ENCODE measurements around the gene OTUD5. TPM values are rescaled to one million over a fixed set of nuclear protein-coding genes. Genes with fewer than 3 reads are reported as not detected.

The OTUD5 gene
- total and polyA plus RNA-seq, 7 experiments from 2014 or later, result 17.2 to 95.5 (median 88.2) TPM

- intact Hi-C loops (cut with micrococcal nuclease), result no loop called here
- POLR2A ChIA-PET, result interaction anchor here (0.9 kb wide), 1 partner anchor 41 kb away, joined by 3 read pairs; no protein-coding TSS in a partner anchor
- H3K4me1 Mint-ChIP-seq, result peaks cover 10 to 48% (median 39%) of the 10 kb centered on the region in 7 donors
- Histone ChIP-seq H3K9me3 (ENCODE audit: control insufficient read depth in 2 of 3, low read length in 3 of 3) (no peaks in the 10 kb centered on the region), H3K4me3 (ENCODE audit: low read length) (no peak overlapping the region), H3K27me3 (ENCODE audit: control insufficient read depth in 2 of 2, insufficient read depth in 2 of 2, low read length in 2 of 2) (no peaks in the 10 kb centered on the region), H3K4me1 (ENCODE audit: control insufficient read depth in 2 of 2, insufficient read depth in 2 of 2, low read length in 2 of 2) (peaks cover 9 to 10% of the 10 kb centered on the region in 2 donors), H3K27ac (ENCODE audit: low read depth, low read length) (no peak overlapping the region), H3K36me3 (ENCODE audit: control insufficient read depth in 2 of 3, insufficient read depth in 3 of 3, low read length in 3 of 3) (peaks cover 0 to 27% (median 0%) of the 10 kb centered on the region in 3 experiments)
- H3K4me3 Mint-ChIP-seq, result no peak overlapping the region
- DNase-seq, result no peak
- peaks cover 0 to 3% (median 0%) of the 10 kb centered on the region in 11 donors for H3K9me3 Mint-ChIP-seq
- H3K27me3 Mint-ChIP-seq, result no peaks in the 10 kb centered on the region
- CTCF ChIA-PET, result no interaction called here
- no peak overlapping the region for H3K27ac Mint-ChIP-seq
- peaks cover 4 to 35% (median 22%) of the 10 kb centered on the region in 5 donors for H3K36me3 Mint-ChIP-seq
- no peak for ATAC-seq
Measured at GRCh38 chrX:48999030-48999429, 41.6 kb upstream of the OTUD5 start.

- Histone ChIP-seq H3K4me1 (ENCODE audit: control insufficient read depth in 2 of 2, insufficient read depth in 2 of 2, low read length in 2 of 2) (peaks cover 9 to 10% of the 10 kb centered on the region in 2 donors), H3K36me3 (ENCODE audit: control insufficient read depth in 2 of 3, insufficient read depth in 3 of 3, low read length in 3 of 3) (peaks cover 0 to 33% (median 0%) of the 10 kb centered on the region in 3 experiments), H3K9me3 (ENCODE audit: control insufficient read depth in 2 of 3, low read length in 3 of 3) (no peaks in the 10 kb centered on the region), H3K27me3 (ENCODE audit: control insufficient read depth in 2 of 2, insufficient read depth in 2 of 2, low read length in 2 of 2) (no peaks in the 10 kb centered on the region), H3K27ac (ENCODE audit: low read depth, low read length) (no peak overlapping the region), H3K4me3 (ENCODE audit: low read length) (no peak overlapping the region)
- intact Hi-C loops (cut with micrococcal nuclease), result no loop called here
- DNase-seq, result no peak
- POLR2A ChIA-PET, result interaction anchor here (0.9 kb wide), 1 partner anchor 40 kb away, joined by 3 read pairs; no protein-coding TSS in a partner anchor
- Mint-ChIP-seq H3K9me3 (peaks cover 0 to 3% (median 0%) of the 10 kb centered on the region in 11 donors), H3K4me3 (peak overlapping the region in 2 of 10 donors; percentile 47 to 64), H3K4me1 (peaks cover 10 to 46% (median 36%) of the 10 kb centered on the region in 7 donors), H3K27ac (peak overlapping the region in 4 of 9 donors; percentile 14 to 89 (median 39)), H3K27me3 (no peaks in the 10 kb centered on the region), H3K36me3 (peaks cover 6 to 35% (median 22%) of the 10 kb centered on the region in 5 donors)
- CTCF ChIA-PET, result no interaction called here
- no peak for ATAC-seq
Measured at GRCh38 chrX:48998391-48998790, 41.0 kb upstream of the OTUD5 start.

- Histone ChIP-seq H3K36me3 (ENCODE audit: control insufficient read depth in 2 of 3, insufficient read depth in 3 of 3, low read length in 3 of 3) (peaks cover 0 to 38% (median 0%) of the 10 kb centered on the region in 3 experiments), H3K9me3 (ENCODE audit: control insufficient read depth in 2 of 3, low read length in 3 of 3) (no peaks in the 10 kb centered on the region), H3K4me3 (ENCODE audit: low read length) (no peak overlapping the region), H3K27ac (ENCODE audit: low read depth, low read length) (no peak overlapping the region), H3K27me3 (ENCODE audit: control insufficient read depth in 2 of 2, insufficient read depth in 2 of 2, low read length in 2 of 2) (no peaks in the 10 kb centered on the region), H3K4me1 (ENCODE audit: control insufficient read depth in 2 of 2, insufficient read depth in 2 of 2, low read length in 2 of 2) (peaks cover 9 to 10% of the 10 kb centered on the region in 2 donors)
- Mint-ChIP-seq H3K4me1 (peaks cover 10 to 46% (median 36%) of the 10 kb centered on the region in 7 donors), H3K9me3 (peaks cover 0 to 3% (median 0%) of the 10 kb centered on the region in 11 donors), H3K36me3 (peaks cover 8 to 35% (median 22%) of the 10 kb centered on the region in 5 donors), H3K27ac (peak overlapping the region in 2 of 9 donors; percentile 19 to 89), H3K27me3 (no peaks in the 10 kb centered on the region), H3K4me3 (peak overlapping the region in 1 of 10 donors; percentile 47)
- CTCF ChIA-PET, result no interaction called here
- POLR2A ChIA-PET, result interaction anchor here (0.9 kb wide), 1 partner anchor 40 kb away, joined by 3 read pairs; no protein-coding TSS in a partner anchor
- no peak for DNase-seq
- no peak for ATAC-seq
- intact Hi-C loops (cut with micrococcal nuclease), result no loop called here
Measured at GRCh38 chrX:48997865-48998264, 40.5 kb upstream of the OTUD5 start.

- H3K9me3 Mint-ChIP-seq, result peaks cover 0 to 3% (median 0%) of the 10 kb centered on the region in 11 donors
- POLR2A ChIA-PET, result no interaction called here
- ATAC-seq (no peak), DNase-seq (no peak)
- H3K27ac Mint-ChIP-seq, result peak overlapping the region in 1 of 9 donors; percentile 19
- Histone ChIP-seq H3K4me1 (ENCODE audit: control insufficient read depth in 2 of 2, insufficient read depth in 2 of 2, low read length in 2 of 2) (peaks cover 9 to 10% of the 10 kb centered on the region in 2 donors), H3K4me3 (ENCODE audit: low read length) (no peak overlapping the region), H3K9me3 (ENCODE audit: control insufficient read depth in 2 of 3, low read length in 3 of 3) (no peaks in the 10 kb centered on the region), H3K27ac (ENCODE audit: low read depth, low read length) (no peak overlapping the region), H3K27me3 (ENCODE audit: control insufficient read depth in 2 of 2, insufficient read depth in 2 of 2, low read length in 2 of 2) (no peaks in the 10 kb centered on the region), H3K36me3 (ENCODE audit: control insufficient read depth in 2 of 3, insufficient read depth in 3 of 3, low read length in 3 of 3) (peaks cover 0 to 41% (median 0%) of the 10 kb centered on the region in 3 experiments)
- no peaks in the 10 kb centered on the region for H3K27me3 Mint-ChIP-seq
- H3K36me3 Mint-ChIP-seq, result peaks cover 8 to 38% (median 24%) of the 10 kb centered on the region in 5 donors
- peaks cover 10 to 46% (median 36%) of the 10 kb centered on the region in 7 donors for H3K4me1 Mint-ChIP-seq
- peak overlapping the region in 3 of 10 donors; percentile 36 to 47 (median 37) for H3K4me3 Mint-ChIP-seq
- intact Hi-C loops (cut with micrococcal nuclease), result no loop called here
- CTCF ChIA-PET, result no interaction called here
Measured at GRCh38 chrX:48997455-48997854, 40.0 kb upstream of the OTUD5 start.

- peaks cover 9 to 10% of the 10 kb centered on the region in 2 donors for H3K4me1 ChIP-seq (ENCODE audit: control insufficient read depth in 2 of 2, insufficient read depth in 2 of 2, low read length in 2 of 2)
Measured at GRCh38 chrX:48996969-48997368, 39.6 kb upstream of the OTUD5 start.

GRCh38 chrX:48992341-48992740 lies 34.9 kb upstream of the OTUD5 start:
- Histone ChIP-seq H3K27me3 (ENCODE audit: control insufficient read depth in 2 of 2, insufficient read depth in 2 of 2, low read length in 2 of 2) (no peaks in the 10 kb centered on the region), H3K9me3 (ENCODE audit: control insufficient read depth in 2 of 3, low read length in 3 of 3) (no peaks in the 10 kb centered on the region), H3K4me3 (ENCODE audit: low read length) (no peak overlapping the region), H3K4me1 (ENCODE audit: control insufficient read depth in 2 of 2, insufficient read depth in 2 of 2, low read length in 2 of 2) (no peaks in the 10 kb centered on the region), H3K36me3 (ENCODE audit: control insufficient read depth in 2 of 3, insufficient read depth in 3 of 3, low read length in 3 of 3) (peaks cover 0 to 63% (median 3%) of the 10 kb centered on the region in 3 experiments), H3K27ac (ENCODE audit: low read depth, low read length) (no peak overlapping the region)
- H3K36me3 Mint-ChIP-seq, result peaks cover 4 to 22% (median 13%) of the 10 kb centered on the region in 5 donors
- POLR2A ChIA-PET, result interaction anchor here (0.5 to 0.6 kb wide), 2 partner anchors 15 to 309 kb away, joined by 3 read pairs; partner anchors contain the start of gene WAS
- intact Hi-C loops (cut with micrococcal nuclease), result no loop called here
- ATAC-seq (no peak), DNase-seq (no peak)
- H3K4me1 Mint-ChIP-seq, result peaks cover 3 to 10% (median 6%) of the 10 kb centered on the region in 7 donors
- H3K9me3 Mint-ChIP-seq, result peaks cover 0 to 2% (median 0%) of the 10 kb centered on the region in 11 donors
- H3K4me3 Mint-ChIP-seq, result no peak overlapping the region
- H3K27ac Mint-ChIP-seq, result peak overlapping the region in 3 of 9 donors; percentile 12 to 51 (median 48)
- no peaks in the 10 kb centered on the region for H3K27me3 Mint-ChIP-seq
- CTCF ChIA-PET, result no interaction called here

More at GRCh38 chrX:48996969-48997368, 39.6 kb upstream of the OTUD5 start:
- H3K4me1 Mint-ChIP-seq, result peaks cover 10 to 44% (median 36%) of the 10 kb centered on the region in 7 donors
- no peaks in the 10 kb centered on the region for H3K9me3 ChIP-seq (ENCODE audit: control insufficient read depth in 2 of 3, low read length in 3 of 3)
- no peak overlapping the region for H3K27ac Mint-ChIP-seq
- intact Hi-C loops (cut with micrococcal nuclease), result no loop called here
- H3K27ac ChIP-seq (ENCODE audit: low read depth, low read length), result no peak overlapping the region
- H3K27me3 ChIP-seq (ENCODE audit: control insufficient read depth in 2 of 2, insufficient read depth in 2 of 2, low read length in 2 of 2), result no peaks in the 10 kb centered on the region
- CTCF ChIA-PET, result no interaction called here
- H3K4me3 Mint-ChIP-seq, result peak overlapping the region in 3 of 10 donors; percentile 36 to 47 (median 37)
- no peak overlapping the region for H3K4me3 ChIP-seq (ENCODE audit: low read length)
- peaks cover 0 to 3% (median 0%) of the 10 kb centered on the region in 11 donors for H3K9me3 Mint-ChIP-seq
- POLR2A ChIA-PET, result no interaction called here
- no peak for ATAC-seq
- H3K27me3 Mint-ChIP-seq, result no peaks in the 10 kb centered on the region
- H3K36me3 ChIP-seq (ENCODE audit: control insufficient read depth in 2 of 3, insufficient read depth in 3 of 3, low read length in 3 of 3), result peaks cover 0 to 43% (median 0%) of the 10 kb centered on the region in 3 experiments
- peak in 1 of 9 donors; percentile 4 for DNase-seq
- H3K36me3 Mint-ChIP-seq, result peaks cover 8 to 38% (median 26%) of the 10 kb centered on the region in 5 donors
